ENCODE data around the gene MRTO4.
"Not testable (repeated sequence)": the region's sequence is repeated elsewhere in the genome, so short reads cannot be mapped to it uniquely, and the experiment has no call there.

MRTO4 gene

GRCh38 chr1:19229229-19229628 lies 22.4 kb upstream of the MRTO4 start:
- no peak for DNase-seq

GRCh38 chr1:19229828-19230325 lies 21.7 kb upstream of the MRTO4 start:
- DNase-seq, result no peak

GRCh38 chr1:19231736-19232523 lies 19.7 kb upstream of the MRTO4 start:
- DNase-seq, result not testable (repeated sequence)

- DNase-seq, result no peak
Observed at GRCh38 chr1:19232524-19232846, 19.1 kb upstream of the MRTO4 start.

GRCh38 chr1:19234224-19234623 lies 17.4 kb upstream of the MRTO4 start:
- DNase-seq, result no peak

- DNase-seq, result no peak
Observed at GRCh38 chr1:19239876-19240275, 11.7 kb upstream of the MRTO4 start.

GRCh38 chr1:19240673-19241538 lies 10.7 kb upstream of the MRTO4 start:
- DNase-seq, result no peak

GRCh38 chr1:19250629-19251304 lies 838 bp upstream of the MRTO4 start:
- DNase-seq, result no peak

- DNase-seq, result no peak
Observed at GRCh38 chr1:19254416-19254815, 2.8 kb downstream of the MRTO4 start.

GRCh38 chr1:19255288-19255687 lies 3.7 kb downstream of the MRTO4 start:
- DNase-seq, result no peak

- DNase-seq, result not testable (repeated sequence)
Observed at GRCh38 chr1:19256301-19256700, 4.7 kb downstream of the MRTO4 start.

- DNase-seq, result no peak
Observed at GRCh38 chr1:19257178-19257914, 5.7 kb downstream of the MRTO4 start.

- no peak for DNase-seq
Observed at GRCh38 chr1:19258353-19258752, 6.7 kb downstream of the MRTO4 start.

- DNase-seq, result peak; percentile 75
Observed at GRCh38 chr1:19260211-19261138, 8.9 kb downstream of the MRTO4 start.

- no peak for DNase-seq
Observed at GRCh38 chr1:19262047-19262446, 10.4 kb downstream of the MRTO4 start.

- DNase-seq, result no peak
Observed at GRCh38 chr1:19262744-19263143, 11.1 kb downstream of the MRTO4 start.

GRCh38 chr1:19268445-19268844 lies 16.8 kb downstream of the MRTO4 start:
- DNase-seq, result no peak

GRCh38 chr1:19269427-19270342 lies 18.1 kb downstream of the MRTO4 start:
- not testable (repeated sequence) for DNase-seq

GRCh38 chr1:19270343-19270730 lies 18.7 kb downstream of the MRTO4 start:
- not testable (repeated sequence) for DNase-seq

GRCh38 chr1:19272064-19272463 lies 20.5 kb downstream of the MRTO4 start:
- no peak for DNase-seq

Measured in GOT3 (cell line).